NOMO-1 treated with dmso at 0.1 percent for 144 hours (cell line): ENCODE data around the gene IL24.
A peak's percentile ranks its signal among the peaks of the same experiment; 100 is the strongest.
"Not testable (repeated sequence)": the region's sequence is repeated elsewhere in the genome, so short reads cannot be mapped to it uniquely, and the experiment has no call there.

ENCODE experiments used
- DNase-seq: peaks from one replicate; lab custom pipeline; 2025; ENCODE audit not compliant: unreplicated experiment; lab: John Stamatoyannopoulos, UW

The IL24 gene, protein sequence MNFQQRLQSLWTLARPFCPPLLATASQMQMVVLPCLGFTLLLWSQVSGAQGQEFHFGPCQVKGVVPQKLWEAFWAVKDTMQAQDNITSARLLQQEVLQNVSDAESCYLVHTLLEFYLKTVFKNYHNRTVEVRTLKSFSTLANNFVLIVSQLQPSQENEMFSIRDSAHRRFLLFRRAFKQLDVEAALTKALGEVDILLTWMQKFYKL

DNA sequence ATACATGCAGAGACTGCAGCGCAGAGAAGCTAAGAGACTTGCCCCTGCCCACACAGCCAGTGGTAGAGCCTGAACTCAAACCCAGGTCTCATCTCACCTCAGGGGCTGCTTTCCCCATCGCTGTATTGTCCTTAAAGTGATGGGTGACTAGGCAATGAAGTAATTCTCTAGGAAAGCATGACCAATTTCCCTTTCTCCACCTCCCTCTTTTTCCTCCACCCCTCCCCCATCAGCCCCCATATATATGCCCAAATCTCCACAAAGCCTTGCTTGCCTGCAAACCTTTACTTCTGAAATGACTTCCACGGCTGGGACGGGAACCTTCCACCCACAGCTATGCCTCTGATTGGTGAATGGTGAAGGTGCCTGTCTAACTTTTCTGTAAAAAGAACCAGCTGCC is at the start of gene IL24:
Gene IL24 (plus strand): TSS at position 269 of the 400 bp plus-strand sequence. CDS start 390 bp downstream, outside the sequence.
- DNase-seq, result no peak

DNA sequence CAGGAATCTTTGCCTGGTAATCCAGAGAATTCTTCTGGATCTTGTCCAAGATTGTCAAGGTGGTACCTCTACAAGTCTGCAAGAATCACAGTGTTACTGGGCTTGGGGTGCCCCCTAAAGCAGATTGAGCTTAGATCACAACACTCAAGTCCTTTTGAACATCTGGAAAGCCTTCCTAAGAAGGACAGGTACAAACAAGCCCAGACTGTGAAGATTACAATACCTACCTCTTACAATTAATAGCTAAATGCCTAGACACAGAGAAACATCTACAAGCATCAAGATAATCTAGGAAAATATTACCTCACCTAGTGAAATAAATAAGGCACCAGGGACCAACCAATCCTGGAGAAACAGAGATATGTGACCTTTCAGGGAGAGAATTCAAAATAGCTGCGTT is 49.3 kb upstream of the IL24 start:
- no peak for DNase-seq

DNA sequence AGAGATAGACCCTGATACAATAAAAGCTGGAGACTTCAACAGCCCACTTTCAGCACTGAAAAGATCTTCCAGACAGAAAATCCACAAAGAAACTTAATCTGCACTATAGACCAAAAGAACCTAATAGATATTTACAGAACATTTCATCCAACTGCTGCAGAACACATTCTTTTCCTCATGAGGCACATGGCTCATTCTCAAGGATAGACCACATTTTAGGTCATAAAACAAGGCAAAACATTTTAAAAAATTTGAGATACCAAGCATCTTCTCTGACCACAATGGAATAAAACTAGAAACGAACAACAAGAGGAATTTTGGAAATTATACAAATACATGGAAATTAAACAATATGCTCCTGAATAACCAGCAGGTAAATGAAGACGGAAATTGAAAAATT is 46.8 kb upstream of the IL24 start:
- no peak for DNase-seq

DNA sequence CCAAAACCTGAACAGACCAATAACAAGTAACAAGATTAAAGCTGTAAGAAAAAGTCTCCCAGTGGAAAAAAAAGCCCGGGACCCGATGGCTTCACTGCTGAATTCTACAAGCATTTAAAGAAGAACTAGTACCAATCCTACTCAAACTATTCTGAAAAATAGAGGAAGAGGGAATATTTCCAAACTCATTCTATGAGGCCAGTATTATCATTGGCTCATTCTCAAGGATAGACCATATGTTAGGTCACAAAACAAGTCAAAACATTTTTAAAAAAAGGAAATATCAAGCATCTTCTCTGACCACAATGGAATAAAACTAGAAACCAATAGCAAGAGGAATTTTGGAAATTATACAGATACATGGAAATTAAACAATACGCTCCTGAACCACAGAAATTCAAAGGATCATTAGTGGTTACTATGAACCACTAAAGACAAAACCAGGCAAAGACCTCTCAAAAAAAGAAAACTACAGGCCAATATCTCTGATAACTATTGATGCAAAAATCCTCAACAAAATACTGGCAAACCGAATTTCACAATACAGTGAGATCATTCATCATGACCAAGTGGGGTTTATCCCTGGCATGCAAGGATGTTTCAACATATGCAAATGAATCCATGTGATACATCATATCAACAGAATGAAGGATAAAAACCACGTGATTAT is 45.8 kb upstream of the IL24 start:
- DNase-seq, result no peak

DNA sequence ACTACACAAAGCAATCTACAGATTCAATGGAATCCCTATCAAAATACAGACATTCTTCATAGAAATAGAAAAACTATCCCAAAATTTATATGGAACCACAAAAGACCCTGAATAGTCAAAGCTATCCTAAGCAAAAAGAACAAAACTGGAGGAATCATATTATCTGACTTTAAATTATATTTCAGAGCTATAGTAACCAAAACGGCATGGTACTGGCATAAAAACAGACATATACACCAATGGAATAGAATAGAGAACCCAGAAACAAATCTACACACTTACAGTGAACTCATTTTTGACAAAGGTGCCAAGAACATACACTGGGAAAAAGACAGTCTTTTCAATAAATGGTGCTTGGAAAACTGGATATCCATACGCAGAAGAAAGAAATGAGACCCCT is 44.6 kb upstream of the IL24 start:
- not testable (repeated sequence) for DNase-seq

DNA sequence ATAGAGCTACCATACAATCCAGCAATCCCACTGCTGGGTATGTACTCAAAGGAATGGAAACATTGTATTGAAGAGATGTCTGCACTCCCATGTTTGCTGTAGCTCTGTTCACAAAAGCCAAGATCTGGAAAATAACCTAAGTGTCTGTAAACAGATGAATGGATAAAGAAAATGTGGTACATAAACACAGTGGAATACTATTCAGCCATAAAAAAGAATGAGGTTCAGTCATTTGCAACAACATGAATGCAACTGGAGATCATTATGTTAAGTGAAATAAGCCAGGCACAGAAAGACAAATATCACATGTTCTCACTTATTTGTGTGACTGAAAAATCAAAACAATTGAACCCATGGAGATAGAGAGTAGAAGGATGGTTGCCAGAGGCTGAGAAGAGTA is 43.5 kb upstream of the IL24 start:
- not testable (repeated sequence) for DNase-seq

DNA sequence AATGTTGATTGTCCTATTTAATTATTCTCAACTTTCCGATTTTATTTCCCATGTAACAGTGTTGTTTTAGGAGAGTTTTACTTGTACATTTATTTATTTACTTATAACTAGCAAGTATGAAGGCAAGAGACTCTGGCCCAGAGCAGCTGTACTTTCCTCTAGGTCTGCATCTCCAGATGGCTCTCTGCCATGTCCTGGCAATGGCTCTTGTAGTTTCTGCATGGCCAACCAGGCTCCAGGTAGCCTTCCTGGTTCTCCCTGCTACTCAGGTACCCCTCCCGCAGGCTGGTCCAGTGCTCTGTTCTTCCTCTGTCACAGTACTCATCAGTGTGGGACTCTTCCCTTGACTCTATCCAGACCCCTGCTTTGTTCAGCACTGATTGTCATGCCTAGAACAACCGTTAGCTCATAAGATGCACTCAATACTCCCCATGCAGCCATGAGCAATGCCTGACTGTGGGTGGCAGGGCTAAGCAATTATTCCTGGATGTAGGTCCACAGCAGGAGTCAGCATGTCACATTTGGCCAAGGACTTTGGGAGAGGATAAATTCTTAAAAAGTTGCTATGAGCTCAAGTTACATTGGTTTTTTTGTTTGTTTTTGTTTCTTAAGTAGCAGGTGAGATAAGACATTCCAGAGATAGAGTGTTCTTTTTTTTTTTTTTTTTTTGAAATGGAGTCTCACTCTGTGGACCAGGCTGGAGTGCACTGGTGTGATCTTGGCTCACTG is 42.7 kb upstream of the IL24 start:
- DNase-seq, result no peak

DNA sequence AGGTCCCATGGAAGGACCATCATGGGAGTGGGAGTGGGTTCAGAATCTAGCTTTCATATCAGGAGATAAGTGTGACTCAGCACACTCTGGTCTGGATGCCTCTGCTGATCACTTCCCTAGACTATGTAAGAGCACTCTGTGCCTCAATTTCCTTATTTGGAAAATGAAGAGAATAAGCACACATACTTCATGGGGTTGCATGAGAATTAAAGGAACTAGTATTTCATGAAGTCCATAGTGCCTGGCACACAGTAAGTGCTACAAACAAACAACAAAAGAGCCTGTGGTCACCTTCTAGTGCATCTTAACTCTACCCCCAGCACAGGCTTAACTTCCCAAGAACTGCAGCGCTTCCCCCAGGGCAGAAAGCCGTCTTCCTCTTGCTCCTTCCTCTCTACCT is 41.4 kb upstream of the IL24 start:
- DNase-seq, result no peak

DNA sequence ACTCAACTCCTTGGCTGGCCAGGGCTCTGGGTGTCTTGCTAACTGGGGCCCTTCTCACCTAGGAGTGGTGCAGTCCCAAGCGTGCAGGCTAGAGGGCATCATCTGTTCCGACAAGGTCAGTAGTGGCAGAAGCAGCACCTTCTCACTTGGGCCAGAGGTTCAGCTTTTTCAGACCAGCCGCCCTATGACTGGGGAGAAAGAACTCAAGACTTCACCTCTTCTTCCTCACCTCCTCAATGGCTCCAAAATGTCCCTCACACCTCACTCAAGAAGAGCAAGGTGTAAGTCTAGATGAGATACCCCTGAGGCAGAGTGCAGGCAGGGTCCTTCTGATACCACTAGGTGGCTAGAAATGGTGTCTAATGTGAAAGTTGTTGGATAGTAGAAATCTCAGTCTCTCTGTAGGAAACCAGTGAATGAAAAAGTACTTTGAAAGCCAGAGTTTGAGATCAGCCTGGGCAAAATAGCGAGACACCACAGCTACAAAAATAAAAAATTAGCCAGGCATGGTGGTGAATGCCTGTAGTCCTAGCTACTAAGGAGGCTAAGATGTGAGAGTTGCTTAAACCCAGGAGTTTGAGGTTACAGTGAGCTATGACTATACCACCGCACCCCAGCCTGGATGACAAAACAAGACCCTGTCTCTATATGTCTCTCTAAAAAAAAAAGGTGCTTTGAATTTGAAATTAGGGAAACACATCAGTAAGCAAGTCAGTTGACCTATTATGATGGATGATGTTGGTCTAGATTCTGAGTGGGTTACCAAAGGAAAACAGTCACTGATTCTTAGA is 40.4 kb upstream of the IL24 start:
- no peak for DNase-seq

DNA sequence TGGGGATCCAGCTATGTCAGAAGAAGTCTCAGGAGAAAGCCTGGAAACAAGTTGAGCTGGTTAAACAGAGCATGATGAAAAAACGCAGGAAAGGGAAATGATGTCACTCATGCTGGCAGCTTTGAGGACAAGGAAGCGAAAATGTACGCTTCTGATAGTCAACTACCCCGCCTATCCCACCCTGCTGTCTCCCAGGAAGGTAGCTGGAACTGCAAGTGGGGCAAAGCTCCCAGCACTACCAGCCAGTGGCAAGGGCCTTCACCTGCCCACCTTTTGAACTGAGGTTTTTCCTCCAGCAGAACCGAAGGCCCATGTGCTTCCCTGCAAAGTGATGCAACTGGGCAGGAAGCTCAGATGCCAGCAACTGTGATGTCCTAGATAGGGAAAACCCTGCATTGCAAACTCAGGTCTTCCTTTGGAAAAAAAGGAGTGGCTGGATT is 38.1 kb upstream of the IL24 start:
- no peak for DNase-seq

DNA sequence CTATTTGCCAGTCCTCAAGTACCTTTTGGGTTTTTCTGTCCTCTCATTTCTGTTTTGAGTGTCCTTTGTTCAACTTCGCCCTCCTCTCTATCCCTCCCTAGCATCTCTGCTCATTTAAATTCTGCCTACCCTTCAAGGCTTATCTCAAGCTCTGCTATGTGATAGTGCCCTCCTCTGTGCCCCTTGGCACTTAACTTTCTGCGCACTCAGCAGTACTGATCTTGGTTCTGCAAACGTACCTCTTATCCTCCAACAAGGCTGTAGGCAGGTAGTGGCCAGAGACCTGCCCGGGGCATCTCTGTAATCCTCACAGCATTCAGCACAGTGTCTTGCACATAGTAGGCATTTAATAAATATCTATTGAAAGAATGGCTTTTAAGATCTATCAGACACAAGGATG is 37.1 kb upstream of the IL24 start:
- DNase-seq, result no peak

DNA sequence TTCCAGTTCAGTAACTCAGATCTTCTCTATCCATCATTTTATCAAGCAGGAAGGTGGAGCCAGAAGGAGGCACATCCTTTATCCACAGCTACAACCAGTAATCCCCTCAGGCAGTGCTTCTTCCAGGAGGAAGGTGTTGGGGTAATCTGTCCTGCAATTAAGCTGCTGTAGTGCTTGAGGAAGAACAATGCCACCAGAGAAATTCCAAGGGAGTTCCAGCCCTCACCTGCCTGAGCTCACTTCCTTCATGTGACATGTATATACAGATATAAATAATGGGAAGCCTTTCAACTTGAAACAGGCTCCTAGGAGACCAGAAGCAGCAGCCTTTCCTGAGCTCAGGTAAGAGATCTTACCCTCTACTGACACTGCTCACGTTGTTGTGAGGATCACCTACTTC is 34.0 kb upstream of the IL24 start:
- no peak for DNase-seq

DNA sequence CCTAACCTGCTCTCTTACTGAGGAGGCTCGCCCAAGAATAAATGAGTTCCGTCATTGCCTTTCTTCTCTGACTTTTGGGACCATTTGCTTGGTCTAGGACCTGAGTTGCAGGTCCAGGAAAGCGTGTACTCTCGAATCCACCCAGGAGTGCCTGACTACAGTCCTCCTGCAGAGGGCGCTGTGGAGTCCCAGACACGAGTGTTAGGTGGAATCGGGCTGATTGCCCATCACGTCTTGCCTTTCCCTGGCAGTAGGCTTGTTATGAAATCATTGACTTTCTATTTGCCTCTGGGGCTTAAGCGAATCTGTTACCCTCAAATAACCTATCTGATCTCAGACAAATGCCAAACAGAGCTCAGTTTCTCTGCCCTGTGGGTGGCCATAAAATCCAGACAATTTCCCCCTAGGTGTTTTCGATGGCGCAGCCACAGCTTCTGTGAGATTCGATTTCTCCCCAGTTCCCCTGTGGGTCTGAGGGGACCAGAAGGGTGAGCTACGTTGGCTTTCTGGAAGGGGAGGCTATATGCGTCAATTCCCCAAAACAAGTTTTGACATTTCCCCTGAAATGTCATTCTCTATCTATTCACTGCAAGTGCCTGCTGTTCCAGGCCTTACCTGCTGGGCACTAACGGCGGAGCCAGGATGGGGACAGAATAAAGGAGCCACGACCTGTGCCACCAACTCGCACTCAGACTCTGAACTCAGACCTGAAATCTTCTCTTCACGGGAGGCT is 32.1 kb upstream of the IL24 start, which contains the start of gene IL20:
Gene IL20 (plus strand): TSS at position 685 of the 733 bp plus-strand sequence. CDS start 230 bp downstream, outside the sequence.
- DNase-seq, result peak; percentile 53

DNA sequence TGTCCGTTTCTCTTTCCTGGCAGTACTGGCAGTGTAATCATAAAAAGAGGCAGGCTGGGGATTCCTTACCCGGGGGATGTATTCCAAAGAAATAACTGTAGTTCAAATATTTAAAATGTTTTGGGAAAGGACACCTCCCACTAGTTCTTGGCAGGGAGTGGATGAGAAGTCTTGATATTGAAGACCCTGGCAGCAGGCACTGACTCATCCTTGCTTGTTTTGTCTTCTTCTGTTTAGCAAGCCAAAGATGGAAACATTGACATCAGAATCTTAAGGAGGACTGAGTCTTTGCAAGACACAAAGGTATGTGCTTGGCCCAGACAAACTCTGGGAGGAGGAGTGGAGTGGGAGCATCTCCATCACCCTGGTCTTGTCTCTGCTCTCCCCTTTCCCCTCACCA is 31.2 kb upstream of the IL24 start:
- no peak for DNase-seq

DNA sequence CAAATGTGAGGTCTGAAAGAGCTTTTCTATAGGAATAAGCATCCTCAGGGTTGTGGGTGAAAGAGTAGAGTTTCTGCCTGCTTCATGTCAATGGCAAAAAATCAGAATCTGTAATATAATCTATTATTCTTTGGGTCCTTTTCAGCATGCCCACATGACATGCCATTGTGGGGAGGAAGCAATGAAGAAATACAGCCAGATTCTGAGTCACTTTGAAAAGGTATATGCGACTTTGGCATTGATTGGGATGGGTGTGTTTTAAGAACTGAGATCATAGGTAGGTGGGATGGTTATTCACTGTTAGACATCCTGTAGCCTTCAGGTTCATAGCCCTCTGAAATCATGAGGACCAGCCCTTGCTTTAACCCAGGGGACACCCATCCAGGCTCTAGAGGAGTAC is 30.0 kb upstream of the IL24 start:
- DNase-seq, result no peak

DNA sequence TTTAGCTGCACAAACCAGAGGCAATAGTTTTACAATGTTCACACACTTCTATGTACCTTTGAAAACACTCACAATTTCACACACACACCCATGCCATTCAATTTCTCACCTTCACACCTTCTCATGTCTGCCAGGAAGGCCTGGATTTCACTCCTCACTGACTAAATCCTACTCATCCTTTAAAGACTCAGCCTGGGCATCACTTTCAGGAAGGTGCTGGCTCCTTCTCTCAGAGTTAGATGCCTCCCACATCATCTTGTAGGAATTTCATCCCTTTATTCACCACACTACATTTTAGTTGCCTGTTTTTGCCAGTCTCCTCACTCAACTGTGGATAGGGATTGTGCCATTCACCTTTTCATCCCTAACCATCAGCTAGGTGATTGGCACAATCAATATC is 29.5 kb upstream of the IL24 start:
- no peak for DNase-seq

DNA sequence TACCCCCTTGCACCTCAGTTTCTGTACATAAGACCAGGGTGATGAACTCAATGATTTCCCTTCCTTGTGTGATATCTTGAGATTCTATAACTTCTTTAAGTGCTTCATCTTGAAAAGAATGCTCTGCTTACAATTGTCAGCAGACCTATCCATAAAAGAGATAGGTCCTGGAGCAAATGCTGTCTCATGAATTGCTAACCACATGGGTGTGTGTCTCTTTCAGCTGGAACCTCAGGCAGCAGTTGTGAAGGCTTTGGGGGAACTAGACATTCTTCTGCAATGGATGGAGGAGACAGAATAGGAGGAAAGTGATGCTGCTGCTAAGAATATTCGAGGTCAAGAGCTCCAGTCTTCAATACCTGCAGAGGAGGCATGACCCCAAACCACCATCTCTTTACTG is 29.0 kb upstream of the IL24 start:
- no peak for DNase-seq

DNA sequence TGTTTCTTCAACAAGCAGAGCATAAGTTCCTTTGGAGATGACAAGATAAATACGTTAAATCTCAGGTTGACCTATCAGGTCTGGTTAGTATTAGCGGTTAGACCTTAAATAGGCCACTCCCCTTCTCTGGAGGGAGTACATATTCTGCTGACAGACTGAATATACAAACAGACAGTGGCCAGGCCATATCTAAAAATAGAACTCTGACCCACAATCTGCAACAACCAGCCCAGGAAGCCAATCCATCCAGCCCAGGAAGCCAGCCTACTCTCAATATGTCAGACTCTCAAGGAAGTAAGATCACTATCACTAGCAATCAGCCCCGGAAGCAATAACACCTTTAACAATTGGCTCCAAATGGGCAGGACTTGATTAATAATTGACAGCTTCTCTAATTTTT is 25.1 kb upstream of the IL24 start:
- no peak for DNase-seq

DNA sequence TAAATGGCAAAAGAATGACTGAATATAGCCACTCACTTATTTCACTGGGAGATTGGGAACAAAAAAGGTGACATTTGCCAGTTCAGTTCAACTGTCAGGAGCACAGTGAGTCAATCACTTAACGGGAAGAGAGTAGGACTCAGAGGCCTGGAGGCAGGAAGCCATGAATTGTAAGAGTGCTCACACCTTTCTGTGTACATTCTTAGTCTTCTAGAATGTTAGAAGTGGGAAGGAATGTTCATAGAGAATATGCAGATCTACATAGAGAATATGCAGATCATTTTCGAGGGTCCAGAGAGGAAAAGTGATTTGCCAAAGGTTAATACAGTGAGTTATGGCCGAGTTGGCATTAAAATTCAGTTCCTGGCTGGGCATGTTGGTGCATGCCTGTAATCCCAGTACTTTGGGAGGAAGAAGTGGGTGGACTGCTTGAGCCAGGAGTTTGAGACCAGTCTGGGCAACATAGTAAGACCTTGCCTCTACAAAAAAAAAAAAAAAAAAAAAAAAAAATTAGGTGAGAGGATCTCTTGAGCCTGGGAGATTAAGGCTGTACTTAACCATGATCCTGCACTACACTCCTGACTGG is 23.5 kb upstream of the IL24 start:
- no peak for DNase-seq

DNA sequence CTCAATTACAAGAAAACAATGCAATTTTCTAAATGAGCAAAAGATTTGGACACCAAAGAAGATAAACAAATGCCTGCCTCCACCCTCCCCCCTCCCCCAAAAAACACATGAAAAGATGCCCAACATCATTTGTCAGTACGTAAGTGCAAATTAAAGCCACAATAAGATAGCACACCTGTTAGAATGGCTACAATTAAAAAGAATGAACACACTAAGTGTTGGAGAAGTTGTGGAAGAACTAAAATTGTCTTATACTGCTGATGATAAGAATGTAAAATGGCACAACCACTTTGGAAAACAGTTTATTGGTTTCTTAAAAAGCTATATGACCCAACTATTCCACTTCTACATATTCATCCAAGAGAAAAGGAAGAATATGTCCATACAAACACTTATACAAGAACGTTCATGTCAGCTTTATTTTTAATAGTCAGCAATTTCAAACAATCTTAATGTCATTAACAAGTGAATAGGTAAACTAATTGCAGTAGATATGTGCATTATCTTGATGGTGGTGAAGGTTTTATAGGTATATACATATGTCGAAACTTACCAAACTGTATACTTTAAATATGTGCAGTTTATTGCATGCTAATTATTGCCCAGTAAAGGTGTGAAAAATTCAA is 21.4 kb upstream of the IL24 start:
- no peak for DNase-seq
